GM18505 (cell line): ENCODE measurements around the gene ONECUT3.
"Not testable (repeated sequence)": the region's sequence is repeated elsewhere in the genome, so short reads cannot be mapped to it uniquely, and the experiment has no call there.

Experiments used
- ATAC-seq: cut with Tn5 transposase; IDR thresholded peaks from one replicate; pipeline ENCODE4 v1.9.1; 2021; ENCODE audit not compliant: unreplicated experiment
- POLR2A ChIP-seq: IDR thresholded peaks from 4 replicates; pipeline ENCODE4 v1.6.1; 2011; ENCODE audit warnings: borderline replicate concordance; ENCODE audit not compliant: insufficient read depth, insufficient read length; ENCODE audit errors: extremely low read depth

The ONECUT3 gene

GRCh38 chr19:1789261-1790041 is 36.1 kb downstream of the ONECUT3 start:
- no peak for TF ChIP-seq POLR2A
- no peak for ATAC-seq

GRCh38 chr19:1790054-1790792 is 36.9 kb downstream of the ONECUT3 start:
- no peak for ATAC-seq
- TF ChIP-seq POLR2A = no peak

- no peak for ATAC-seq
- TF ChIP-seq POLR2A = no peak
Measured at GRCh38 chr19:1791879-1792278, 38.6 kb downstream of the ONECUT3 start.

GRCh38 chr19:1794424-1795172 is 41.3 kb downstream of the ONECUT3 start:
- ATAC-seq = no peak
- TF ChIP-seq POLR2A = no peak

GRCh38 chr19:1796395-1797142 is 43.3 kb downstream of the ONECUT3 start:
- no peak for ATAC-seq
- TF ChIP-seq POLR2A = no peak

GRCh38 chr19:1797313-1797712 is 44.0 kb downstream of the ONECUT3 start:
- not testable (repeated sequence) for ATAC-seq

- no peak for ATAC-seq
- no peak for TF ChIP-seq POLR2A
Measured at GRCh38 chr19:1799695-1800342, 46.5 kb downstream of the ONECUT3 start.

GRCh38 chr19:1804858-1805257 is 51.6 kb downstream of the ONECUT3 start:
- no peak for ATAC-seq
- no peak for TF ChIP-seq POLR2A

GRCh38 chr19:1805401-1806183 is 52.3 kb downstream of the ONECUT3 start:
- no peak for TF ChIP-seq POLR2A

GRCh38 chr19:1806184-1807029 is 53.1 kb downstream of the ONECUT3 start:
- no peak for TF ChIP-seq POLR2A
- ATAC-seq = no peak

More at GRCh38 chr19:1805401-1806183, 52.3 kb downstream of the ONECUT3 start:
- no peak for ATAC-seq
